ENCODE results near the gene GSTO1. TPM values are rescaled to one million over a fixed set of nuclear protein-coding genes. Genes with fewer than 3 reads are reported as not detected.
A peak's percentile ranks its signal among the peaks of the same experiment; 100 is the strongest.

Gene GSTO1
- total RNA-seq, 4 donors from 2014 or later: 43.8 to 115 (median 78.0) TPM

DNA sequence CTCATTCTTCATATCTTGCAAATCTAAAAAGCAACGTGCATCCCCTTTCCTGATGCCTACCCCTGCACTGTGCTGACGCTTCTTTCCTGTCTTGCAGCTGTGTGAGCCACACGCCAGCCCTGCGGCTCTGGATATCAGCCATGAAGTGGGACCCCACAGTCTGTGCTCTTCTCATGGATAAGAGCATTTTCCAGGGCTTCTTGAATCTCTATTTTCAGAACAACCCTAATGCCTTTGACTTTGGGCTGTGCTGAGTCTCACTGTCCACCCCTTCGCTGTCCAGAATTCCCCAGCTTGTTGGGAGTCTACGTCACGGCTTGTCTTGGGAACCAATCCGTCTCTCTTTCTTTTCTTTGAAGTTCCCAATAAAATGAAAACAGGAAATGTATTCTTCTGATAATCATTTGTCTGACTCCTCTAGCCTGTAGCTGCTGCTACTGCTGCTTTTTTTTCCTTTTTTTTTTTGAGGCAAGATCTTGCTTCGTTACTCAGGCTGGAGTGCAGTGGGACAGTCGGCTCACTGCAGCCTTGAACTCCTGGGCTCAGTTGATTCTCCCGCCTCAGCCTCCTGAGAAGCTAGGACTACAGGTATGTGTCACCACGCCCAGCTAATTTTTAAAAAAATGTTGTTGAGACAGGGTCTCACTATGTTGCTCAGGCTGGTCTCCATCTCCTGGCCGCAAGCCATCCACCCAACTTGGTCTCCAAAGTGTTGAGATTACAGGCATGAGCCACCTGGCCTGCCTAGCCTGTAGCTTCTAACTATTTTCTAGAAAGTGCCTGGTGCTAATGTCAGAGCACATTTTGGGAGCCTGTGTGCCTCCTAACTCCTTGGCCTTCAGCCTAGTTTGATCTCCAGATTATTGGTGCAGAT, 44.6 kb downstream of the GSTO1 start:
- 64 to 66% methylated on average over 13 of the region's 13 CpGs for WGBS, 2 donors
- TF ChIP-seq POLR2A (IDR thresholded peaks at IDR 0.05): no peak
- TF ChIP-seq, protein P1, sequence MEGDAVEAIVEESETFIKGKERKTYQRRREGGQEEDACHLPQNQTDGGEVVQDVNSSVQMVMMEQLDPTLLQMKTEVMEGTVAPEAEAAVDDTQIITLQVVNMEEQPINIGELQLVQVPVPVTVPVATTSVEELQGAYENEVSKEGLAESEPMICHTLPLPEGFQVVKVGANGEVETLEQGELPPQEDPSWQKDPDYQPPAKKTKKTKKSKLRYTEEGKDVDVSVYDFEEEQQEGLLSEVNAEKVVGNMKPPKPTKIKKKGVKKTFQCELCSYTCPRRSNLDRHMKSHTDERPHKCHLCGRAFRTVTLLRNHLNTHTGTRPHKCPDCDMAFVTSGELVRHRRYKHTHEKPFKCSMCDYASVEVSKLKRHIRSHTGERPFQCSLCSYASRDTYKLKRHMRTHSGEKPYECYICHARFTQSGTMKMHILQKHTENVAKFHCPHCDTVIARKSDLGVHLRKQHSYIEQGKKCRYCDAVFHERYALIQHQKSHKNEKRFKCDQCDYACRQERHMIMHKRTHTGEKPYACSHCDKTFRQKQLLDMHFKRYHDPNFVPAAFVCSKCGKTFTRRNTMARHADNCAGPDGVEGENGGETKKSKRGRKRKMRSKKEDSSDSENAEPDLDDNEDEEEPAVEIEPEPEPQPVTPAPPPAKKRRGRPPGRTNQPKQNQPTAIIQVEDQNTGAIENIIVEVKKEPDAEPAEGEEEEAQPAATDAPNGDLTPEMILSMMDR (IDR thresholded peaks at IDR 0.05): no peak
- intact Hi-C loops (cut with DNase I): no loop called here
- no peaks in the 10 kb centered on the region for H3K36me3 ChIP-seq
- H3K4me1 ChIP-seq: peaks cover 4 to 44% (median 17%) of the 10 kb centered on the region in 3 donors
- H3K9me3 ChIP-seq: no peaks in the 10 kb centered on the region
- no peak overlapping the region for H3K4me3 ChIP-seq
- H3K27ac ChIP-seq: peak overlapping the region in 3 of 4 donors; percentile 53 to 89 (median 72)
- no peak for DNase-seq
- H3K27me3 ChIP-seq: no peaks in the 10 kb centered on the region

DNA sequence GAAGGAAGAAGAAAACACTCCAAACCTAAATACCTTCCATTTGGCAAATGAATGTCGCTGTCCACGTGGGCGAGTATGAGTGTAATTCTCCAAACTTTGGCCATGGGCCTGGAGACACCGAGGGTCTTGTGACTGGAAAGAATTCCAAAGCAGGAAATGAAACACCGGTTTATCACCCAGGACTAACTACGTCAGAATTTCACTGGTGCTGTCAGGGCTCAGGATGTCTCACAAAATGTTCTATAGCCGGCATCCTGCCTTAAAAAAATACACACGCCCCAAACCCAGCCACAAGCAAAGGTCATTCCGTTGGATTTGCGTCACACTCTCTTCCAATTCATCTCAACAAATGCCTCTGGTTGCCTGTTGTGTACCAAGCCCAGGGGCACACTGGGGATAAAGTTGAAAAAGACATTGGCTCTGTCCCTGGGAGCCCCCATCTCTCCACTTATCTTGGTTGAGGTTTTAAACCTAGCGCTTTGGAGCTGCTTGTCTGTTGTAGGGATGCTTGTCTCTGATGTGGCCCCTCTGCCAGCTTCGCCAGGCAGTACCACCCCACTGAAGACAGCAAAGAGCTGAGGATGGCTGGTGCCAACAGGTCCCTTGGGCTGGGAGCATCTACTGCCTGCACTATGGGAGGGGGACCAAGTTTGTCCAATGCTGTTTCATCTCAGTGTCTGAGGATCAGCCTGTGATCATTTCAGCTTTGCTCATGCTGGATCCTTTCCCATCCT, 45.5 kb downstream of the GSTO1 start:
- 65 to 86% methylated on average over 12 of the region's 12 CpGs for WGBS, 2 donors
- H3K9me3 ChIP-seq: no peaks in the 10 kb centered on the region
- no peaks in the 10 kb centered on the region for H3K27me3 ChIP-seq
- TF ChIP-seq, protein P1 (IDR thresholded peaks at IDR 0.05): no peak
- no peak for TF ChIP-seq POLR2A (IDR thresholded peaks at IDR 0.05)
- peak overlapping the region; percentile 23 to 89 (median 67) for H3K27ac ChIP-seq
- DNase-seq: no peak
- intact Hi-C loops (cut with DNase I): no loop called here
- peaks cover 4 to 53% (median 26%) of the 10 kb centered on the region in 3 donors for H3K4me1 ChIP-seq
- H3K36me3 ChIP-seq: no peaks in the 10 kb centered on the region
- no peak overlapping the region for H3K4me3 ChIP-seq

DNA sequence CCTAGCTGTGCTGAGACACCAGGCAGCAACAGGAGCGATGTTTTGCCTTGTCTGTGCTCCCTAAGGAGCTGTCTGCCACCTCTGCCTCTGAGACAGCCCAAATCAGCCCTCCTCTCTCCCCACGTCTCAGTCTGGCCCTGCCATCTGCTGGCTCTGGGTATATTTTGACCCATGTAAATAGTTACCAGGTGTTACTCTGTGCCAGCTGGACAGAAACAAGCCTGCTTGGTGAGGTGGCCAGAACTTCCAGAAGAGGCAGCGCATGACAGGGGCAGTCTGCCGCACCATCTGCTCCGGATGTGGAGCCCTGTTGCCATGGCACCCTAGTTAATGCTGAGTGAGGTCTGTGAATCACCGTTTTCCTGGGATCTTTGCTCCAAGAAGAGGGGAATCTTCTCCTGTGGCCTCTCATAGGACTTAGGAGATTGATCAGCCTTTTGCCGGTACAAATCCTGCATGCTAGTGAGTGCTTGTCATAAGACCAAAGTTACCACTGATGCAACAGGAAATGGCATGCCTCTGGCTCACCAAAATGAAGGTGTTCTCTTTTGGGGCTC, 46.1 kb downstream of the GSTO1 start:
- no peak for DNase-seq
- Histone ChIP-seq H3K9me3 (no peaks in the 10 kb centered on the region), H3K4me1 (peaks cover 11 to 60% (median 32%) of the 10 kb centered on the region in 3 donors), H3K27ac (peak overlapping the region; percentile 23 to 89 (median 67)), H3K36me3 (no peaks in the 10 kb centered on the region), H3K4me3 (no peak overlapping the region), H3K27me3 (no peaks in the 10 kb centered on the region)
- TF ChIP-seq, protein P1 (IDR thresholded peaks at IDR 0.05): no peak
- no peak for TF ChIP-seq POLR2A (IDR thresholded peaks at IDR 0.05)
- intact Hi-C loops (cut with DNase I): no loop called here
- WGBS, 2 donors: 48 to 58% methylated on average over 3 of the region's 7 CpGs

DNA sequence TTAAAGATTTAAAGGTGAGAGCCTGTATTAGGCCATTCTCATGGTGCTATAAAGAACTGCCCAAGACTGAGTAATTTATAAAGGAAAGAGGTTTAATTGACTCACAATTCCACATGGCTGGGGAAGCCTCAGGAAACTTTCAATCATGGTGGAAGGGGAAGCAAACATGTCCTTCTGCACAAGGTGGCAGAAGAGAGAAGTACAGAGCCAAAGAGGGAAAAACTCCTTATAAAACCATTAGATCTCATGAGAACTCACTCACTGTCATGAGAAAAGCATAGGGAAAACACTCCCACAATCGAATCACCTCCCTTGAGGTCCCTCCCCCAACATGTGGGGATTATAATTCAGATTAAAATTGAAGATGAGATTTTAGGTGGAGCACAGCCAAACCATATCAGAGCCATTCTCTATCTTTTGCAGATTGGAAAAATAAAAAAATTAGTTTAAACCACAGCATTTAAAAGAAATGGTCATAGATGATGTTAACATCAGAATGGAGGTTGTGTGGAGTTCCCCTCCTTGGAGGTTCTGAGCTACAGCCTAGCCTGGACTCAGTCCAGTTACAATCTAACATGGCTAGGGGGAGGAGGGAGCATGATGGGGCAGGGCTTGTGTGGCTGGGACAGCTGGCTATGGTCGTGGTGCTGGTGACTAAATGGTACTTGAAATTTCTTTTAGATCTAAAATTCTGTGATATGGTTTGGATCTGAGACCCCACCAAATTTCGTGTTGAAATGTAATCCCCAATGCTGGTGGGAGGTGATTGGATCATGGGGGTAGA, 47.4 kb downstream of the GSTO1 start:
- 70 to 73% methylated on average over 3 of the region's 3 CpGs for WGBS, 2 donors
- peak overlapping the region in 2 of 4 donors; percentile 62 to 89 for H3K27ac ChIP-seq

More for the DNA sequence above, 47.4 kb downstream of the GSTO1 start:
- H3K36me3 ChIP-seq: no peaks in the 10 kb centered on the region
- peaks cover 14 to 73% (median 38%) of the 10 kb centered on the region in 3 donors for H3K4me1 ChIP-seq
- H3K9me3 ChIP-seq: no peaks in the 10 kb centered on the region
- intact Hi-C loops (cut with DNase I): no loop called here
- no peak for DNase-seq
- no peaks in the 10 kb centered on the region for H3K27me3 ChIP-seq
- no peak for TF ChIP-seq POLR2A (IDR thresholded peaks at IDR 0.05)
- TF ChIP-seq, protein P1 (IDR thresholded peaks at IDR 0.05): no peak
- no peak overlapping the region for H3K4me3 ChIP-seq

All from esophagus squamous epithelium (tissue), 5 donors.